HL-60 (cell line): Measurements from ENCODE around the gene CYTH1.

ENCODE experiments used
- DNase-seq, 2 experiments: peaks; one replicate each; pipeline ENCODE4 v3.0.0-alpha.2; 2010 to 2020; ENCODE audit warnings: low read depth in 1 of 2, low spot score in 1 of 2
- H3K27ac ChIP-seq: fragments of 250-450 bp; sonication (Bioruptor Pico); replicated peaks from 2 replicates; pipeline ENCODE4 v1.5.1; 2020; ENCODE audit warnings: mild to moderate bottlenecking, moderate library complexity
- H3K27me3 ChIP-seq: fragments of 250-450 bp; sonication (Bioruptor Pico); 2 replicates; pipeline ENCODE4 v1.5.1; 2021; ENCODE audit warnings: mild to moderate bottlenecking, moderate library complexity; ENCODE audit not compliant: insufficient read depth, poor library complexity, severe bottlenecking
- H3K4me3 ChIP-seq: replicated peaks from 2 replicates; pipeline ENCODE4 v1.5.1; 2011; ENCODE audit warnings: mild to moderate bottlenecking, control low read depth, low read length; ENCODE audit not compliant: insufficient read depth
- GABPA ChIP-seq: IDR thresholded peaks from 2 replicates; pipeline ENCODE4 v1.6.1; 2012; ENCODE audit warnings: low read depth
- POLR2AphosphoS5 ChIP-seq: IDR thresholded peaks from 2 replicates; pipeline ENCODE4 v1.6.1; 2012; ENCODE audit warnings: low read depth
- SPI1 ChIP-seq: IDR thresholded peaks from 2 replicates; pipeline ENCODE4 v1.6.1; 2012; ENCODE audit warnings: low read depth, mild to moderate bottlenecking, borderline replicate concordance
- long read RNA-seq: library from polyadenylated mRNA; unstranded; transcript quantifications from one replicate; pipeline ENCODE4 v2.0.0, GENCODE V29; 2020
- TF ChIP-seq, protein P1 (sequence below): IDR thresholded peaks from one replicate; pipeline ENCODE4 v1.5.1; 2011; ENCODE audit warnings: low read length, control low read depth, inconsistent platforms; ENCODE audit not compliant: insufficient read depth
- TF ChIP-seq, protein P2 (sequence below): IDR thresholded peaks from 2 replicates; pipeline ENCODE4 v1.6.1; 2012; ENCODE audit warnings: low read depth; ENCODE audit not compliant: insufficient replicate concordance

CYTH1 gene, protein sequence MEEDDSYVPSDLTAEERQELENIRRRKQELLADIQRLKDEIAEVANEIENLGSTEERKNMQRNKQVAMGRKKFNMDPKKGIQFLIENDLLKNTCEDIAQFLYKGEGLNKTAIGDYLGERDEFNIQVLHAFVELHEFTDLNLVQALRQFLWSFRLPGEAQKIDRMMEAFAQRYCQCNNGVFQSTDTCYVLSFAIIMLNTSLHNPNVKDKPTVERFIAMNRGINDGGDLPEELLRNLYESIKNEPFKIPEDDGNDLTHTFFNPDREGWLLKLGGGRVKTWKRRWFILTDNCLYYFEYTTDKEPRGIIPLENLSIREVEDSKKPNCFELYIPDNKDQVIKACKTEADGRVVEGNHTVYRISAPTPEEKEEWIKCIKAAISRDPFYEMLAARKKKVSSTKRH
- long read RNA-seq, full-length matches to known transcripts = 67 of 102 reads
- long read RNA-seq, partial matches to known transcripts = 6 of 102 reads
- long read RNA-seq, other reads (novel, unspliced or antisense) = 29 of 102 reads

DNA sequence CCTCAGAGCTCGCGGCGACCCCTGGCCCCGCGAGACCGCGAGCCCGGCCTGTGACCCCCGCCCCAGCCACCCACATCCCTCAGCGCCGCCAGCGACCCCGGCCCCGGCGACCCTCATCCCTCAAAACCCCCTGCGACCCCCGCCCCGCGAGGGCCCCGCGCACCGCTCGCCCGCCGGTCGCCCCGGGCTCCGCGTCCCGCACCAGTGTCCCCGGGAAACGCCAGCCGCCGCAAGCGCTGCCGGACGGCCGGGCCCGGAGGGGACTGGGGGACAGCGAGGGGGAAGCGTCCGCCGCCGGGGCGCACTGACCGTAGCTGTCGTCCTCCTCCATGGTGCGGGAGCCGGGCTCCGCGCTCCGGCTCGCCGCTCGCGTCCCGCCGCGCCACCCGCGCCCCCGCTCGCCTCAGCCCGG lies at the start of gene CYTH1:
Gene CYTH1 (minus strand): TSS at position 381 of the 412 bp plus-strand sequence. CDS start 50 bp downstream, at position 331.
- no peak for DNase-seq
- TF ChIP-seq, protein P1, sequence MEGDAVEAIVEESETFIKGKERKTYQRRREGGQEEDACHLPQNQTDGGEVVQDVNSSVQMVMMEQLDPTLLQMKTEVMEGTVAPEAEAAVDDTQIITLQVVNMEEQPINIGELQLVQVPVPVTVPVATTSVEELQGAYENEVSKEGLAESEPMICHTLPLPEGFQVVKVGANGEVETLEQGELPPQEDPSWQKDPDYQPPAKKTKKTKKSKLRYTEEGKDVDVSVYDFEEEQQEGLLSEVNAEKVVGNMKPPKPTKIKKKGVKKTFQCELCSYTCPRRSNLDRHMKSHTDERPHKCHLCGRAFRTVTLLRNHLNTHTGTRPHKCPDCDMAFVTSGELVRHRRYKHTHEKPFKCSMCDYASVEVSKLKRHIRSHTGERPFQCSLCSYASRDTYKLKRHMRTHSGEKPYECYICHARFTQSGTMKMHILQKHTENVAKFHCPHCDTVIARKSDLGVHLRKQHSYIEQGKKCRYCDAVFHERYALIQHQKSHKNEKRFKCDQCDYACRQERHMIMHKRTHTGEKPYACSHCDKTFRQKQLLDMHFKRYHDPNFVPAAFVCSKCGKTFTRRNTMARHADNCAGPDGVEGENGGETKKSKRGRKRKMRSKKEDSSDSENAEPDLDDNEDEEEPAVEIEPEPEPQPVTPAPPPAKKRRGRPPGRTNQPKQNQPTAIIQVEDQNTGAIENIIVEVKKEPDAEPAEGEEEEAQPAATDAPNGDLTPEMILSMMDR = no peak
- TF ChIP-seq, protein P2, sequence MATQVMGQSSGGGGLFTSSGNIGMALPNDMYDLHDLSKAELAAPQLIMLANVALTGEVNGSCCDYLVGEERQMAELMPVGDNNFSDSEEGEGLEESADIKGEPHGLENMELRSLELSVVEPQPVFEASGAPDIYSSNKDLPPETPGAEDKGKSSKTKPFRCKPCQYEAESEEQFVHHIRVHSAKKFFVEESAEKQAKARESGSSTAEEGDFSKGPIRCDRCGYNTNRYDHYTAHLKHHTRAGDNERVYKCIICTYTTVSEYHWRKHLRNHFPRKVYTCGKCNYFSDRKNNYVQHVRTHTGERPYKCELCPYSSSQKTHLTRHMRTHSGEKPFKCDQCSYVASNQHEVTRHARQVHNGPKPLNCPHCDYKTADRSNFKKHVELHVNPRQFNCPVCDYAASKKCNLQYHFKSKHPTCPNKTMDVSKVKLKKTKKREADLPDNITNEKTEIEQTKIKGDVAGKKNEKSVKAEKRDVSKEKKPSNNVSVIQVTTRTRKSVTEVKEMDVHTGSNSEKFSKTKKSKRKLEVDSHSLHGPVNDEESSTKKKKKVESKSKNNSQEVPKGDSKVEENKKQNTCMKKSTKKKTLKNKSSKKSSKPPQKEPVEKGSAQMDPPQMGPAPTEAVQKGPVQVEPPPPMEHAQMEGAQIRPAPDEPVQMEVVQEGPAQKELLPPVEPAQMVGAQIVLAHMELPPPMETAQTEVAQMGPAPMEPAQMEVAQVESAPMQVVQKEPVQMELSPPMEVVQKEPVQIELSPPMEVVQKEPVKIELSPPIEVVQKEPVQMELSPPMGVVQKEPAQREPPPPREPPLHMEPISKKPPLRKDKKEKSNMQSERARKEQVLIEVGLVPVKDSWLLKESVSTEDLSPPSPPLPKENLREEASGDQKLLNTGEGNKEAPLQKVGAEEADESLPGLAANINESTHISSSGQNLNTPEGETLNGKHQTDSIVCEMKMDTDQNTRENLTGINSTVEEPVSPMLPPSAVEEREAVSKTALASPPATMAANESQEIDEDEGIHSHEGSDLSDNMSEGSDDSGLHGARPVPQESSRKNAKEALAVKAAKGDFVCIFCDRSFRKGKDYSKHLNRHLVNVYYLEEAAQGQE = no peak
- TF ChIP-seq SPI1 (no peak), GABPA (no peak), POLR2AphosphoS5 (no peak)
- Histone ChIP-seq H3K27ac (peak within 1 kb of the TSS; percentile 87), H3K27me3 (no peaks in the 10 kb centered on the region), H3K4me3 (peak within 1 kb of the TSS; percentile 90)

DNA sequence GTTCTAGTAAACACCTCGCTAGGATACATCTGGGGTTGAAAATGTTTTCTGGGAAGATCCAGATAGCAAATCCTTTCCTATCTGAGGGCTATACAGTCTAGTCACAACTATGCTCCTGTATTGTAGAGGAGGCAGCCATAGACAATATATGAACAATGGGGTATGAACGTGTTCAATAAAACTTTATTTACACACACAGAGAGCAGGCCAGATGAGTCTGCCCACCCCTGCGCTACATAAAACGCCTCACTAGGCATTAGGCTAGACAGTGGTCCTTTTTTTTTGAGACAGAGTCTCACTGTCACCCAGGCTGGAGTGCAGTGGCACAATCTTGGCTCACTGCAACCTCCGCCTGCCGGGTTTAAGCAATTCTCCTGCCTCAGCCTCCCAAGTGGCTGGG lies 47.4 kb upstream of the CYTH1 start:
- Histone ChIP-seq H3K4me3 (no peak overlapping the region), H3K27ac (no peak overlapping the region), H3K27me3 (no peaks in the 10 kb centered on the region)
- TF ChIP-seq POLR2AphosphoS5 (no peak), GABPA (no peak), SPI1 (no peak)
- TF ChIP-seq, protein P2 = no peak
- TF ChIP-seq, protein P1 = no peak
- DNase-seq = no peak

DNA sequence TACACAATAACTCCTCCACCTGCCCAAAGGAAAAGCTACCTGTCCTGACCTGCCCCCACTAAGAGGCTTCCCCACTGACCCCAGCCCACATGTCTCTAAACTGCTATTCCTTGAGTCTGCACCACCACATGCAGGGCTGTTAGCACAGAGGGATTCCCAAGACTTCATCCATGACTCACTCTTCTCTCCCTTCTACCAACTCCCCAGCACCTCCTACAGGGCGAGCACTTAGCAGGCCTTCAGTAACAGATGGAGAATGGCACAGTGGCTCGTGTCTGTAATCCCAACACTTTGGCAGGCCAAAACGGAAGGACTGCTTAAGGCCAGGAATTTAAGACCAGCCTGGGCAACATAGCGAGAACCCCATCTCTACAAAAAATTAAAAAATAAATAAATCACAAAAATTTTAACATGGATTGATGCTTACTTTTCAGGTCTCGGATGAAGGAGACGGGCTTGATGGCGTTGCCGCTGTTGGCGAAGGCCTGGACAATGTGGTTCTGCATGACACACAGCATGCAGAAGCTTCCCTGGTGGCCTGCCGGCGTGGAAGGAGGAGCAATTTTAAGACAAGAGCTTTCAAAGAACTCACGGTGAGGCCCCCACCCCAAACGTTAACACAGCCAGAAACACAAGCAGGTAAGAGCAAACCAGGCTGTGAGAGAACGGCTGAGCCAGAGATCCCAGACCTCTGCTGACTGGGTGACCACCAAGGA lies 46.6 kb upstream of the CYTH1 start:
- no peak for DNase-seq

More for the DNA sequence above, 46.6 kb upstream of the CYTH1 start:
- Histone ChIP-seq H3K4me3 (no peak overlapping the region), H3K27me3 (no peaks in the 10 kb centered on the region), H3K27ac (no peak overlapping the region)
- TF ChIP-seq, protein P2 = no peak
- TF ChIP-seq GABPA = no peak
- no peak for TF ChIP-seq SPI1
- TF ChIP-seq, protein P1 = no peak
- TF ChIP-seq POLR2AphosphoS5 = no peak
